H1 (cell line): ENCODE results near the gene GUCY1A2. TPM values are rescaled to one million over a fixed set of nuclear protein-coding genes. Genes with fewer than 3 reads are reported as not detected.

ENCODE experiments used
- CTCF ChIA-PET: fragments of 300-600 bp; sonication (Branson Sonifier 250); formaldehyde crosslinking; loops from one replicate; lab custom pipeline; 2021; ENCODE audit not compliant: partially characterized antibody; lab: Charles Lee
- POLR2A ChIA-PET: fragments of 300-600 bp; sonication (Branson Sonifier 250); formaldehyde crosslinking; loops from one replicate; lab custom pipeline; 2021; ENCODE audit warnings: inconsistent platforms; ENCODE audit not compliant: partially characterized antibody; lab: Charles Lee
- DNase-seq, 2 experiments: peaks; one replicate each; pipeline versions ENCODE4 v3.0.0 to v3.0.0-alpha.2; 2010 to 2022; ENCODE audit warnings: low spot score in 2 of 2, low read depth in 1 of 2, mixed read lengths in 1 of 2
- FAIRE-seq: peaks from 2 replicates; lab custom pipeline; 2011; peaks lifted over from hg19 to GRCh38; lab: Jason Lieb, UNC
- H2AFZ ChIP-seq: 2 replicates; pipeline ENCODE4 v1.8.1; 2012; ENCODE audit warnings: low read length, inconsistent platforms
- H2AK5ac ChIP-seq: 2 replicates; pipeline ENCODE4 v1.6.1; 2013; ENCODE audit warnings: low read depth, low read length
- H2BK120ac ChIP-seq: replicated peaks from 2 replicates; pipeline ENCODE3; 2013; ENCODE audit warnings: low read depth, low read length, inconsistent platforms
- H2BK12ac ChIP-seq: 2 replicates; pipeline ENCODE4 v1.6.1; 2013; ENCODE audit warnings: low read depth, low read length
- H2BK15ac ChIP-seq: 2 replicates; pipeline ENCODE4 v1.6.1; 2013; ENCODE audit warnings: low read length
- H2BK20ac ChIP-seq: 2 replicates; pipeline ENCODE4 v1.6.1; 2013; ENCODE audit warnings: low read length
- H2BK5ac ChIP-seq: 2 replicates; pipeline ENCODE4 v1.6.1; 2013; ENCODE audit warnings: low read depth, low read length
- H3K14ac ChIP-seq: 2 replicates; pipeline ENCODE4 v1.6.1; 2013; ENCODE audit warnings: inconsistent platforms; ENCODE audit not compliant: insufficient read length
- H3K18ac ChIP-seq: 2 replicates; pipeline ENCODE4 v1.6.1; 2013; ENCODE audit warnings: low read length; ENCODE audit errors: extremely low read depth
- H3K23ac ChIP-seq: 2 replicates; pipeline ENCODE4 v1.6.1; 2013; ENCODE audit warnings: inconsistent platforms; ENCODE audit not compliant: insufficient read length
- H3K23me2 ChIP-seq: 2 replicates; pipeline ENCODE4 v1.6.1; 2013; ENCODE audit warnings: low read depth, low read length
- H3K27ac ChIP-seq: 2 replicates; pipeline ENCODE4 v1.6.1; 2011; ENCODE audit warnings: low read depth, low read length, inconsistent platforms
- H3K27me3 ChIP-seq, 4 experiments: replicated peaks in 1 of 4; 1 replicate in 1 of 4; 2 replicates in 3 of 4; pipeline versions ENCODE4 v1.6.1 to v1.8.1; 2011 to 2013; ENCODE audit warnings: low read length in 3 of 4, mild to moderate bottlenecking in 3 of 4, inconsistent platforms in 2 of 4, mixed read lengths in 2 of 4, moderate library complexity in 1 of 4; ENCODE audit not compliant: control insufficient read depth in 3 of 4, insufficient read depth in 3 of 4; ENCODE audit errors: extremely low read depth in 1 of 4
- H3K36me3 ChIP-seq, 4 experiments: 2 replicates each; pipeline versions ENCODE4 v1.6.1 to v1.8.1; 2011 to 2013; ENCODE audit warnings: mild to moderate bottlenecking in 4 of 4, low read length in 3 of 4, moderate library complexity in 2 of 4, control low read depth in 1 of 4, inconsistent platforms in 1 of 4; ENCODE audit not compliant: insufficient read depth in 4 of 4, control insufficient read depth in 2 of 4
- H3K4ac ChIP-seq: replicated peaks from 2 replicates; pipeline ENCODE3; 2013; ENCODE audit warnings: low read length, low read depth, mixed read lengths, inconsistent platforms; ENCODE audit not compliant: insufficient read length
- H3K4me1 ChIP-seq, 4 experiments: replicated peaks in 1 of 4; 1 replicate in 1 of 4; 2 replicates in 3 of 4; pipeline versions ENCODE4 v1.6.1 to v1.8.1; 2011 to 2013; ENCODE audit warnings: low read length in 3 of 4, inconsistent platforms in 2 of 4, mixed read lengths in 1 of 4; ENCODE audit not compliant: insufficient read depth in 4 of 4, control insufficient read depth in 3 of 4
- H3K4me2 ChIP-seq, 2 experiments: 2 replicates each; pipeline versions ENCODE4 v1.6.1 to v1.8.1; 2011 to 2013; ENCODE audit warnings: low read depth in 2 of 2, low read length in 2 of 2, control low read depth in 1 of 2, inconsistent platforms in 1 of 2, mild to moderate bottlenecking in 1 of 2; ENCODE audit not compliant: insufficient read depth in 1 of 2
- H3K4me3 ChIP-seq, 4 experiments: fragments of 200-600, 300-600 bp in 1 of 4; sonication (generic), shearing (Covaris generic), sonication (Bioruptor Twin) in 1 of 4; 2 replicates each; pipeline versions ENCODE4 v1.5.1 to v1.8.1; 2011 to 2016; ENCODE audit warnings: low read length in 4 of 4, low read depth in 3 of 4, control low read depth in 2 of 4, inconsistent platforms in 2 of 4, mild to moderate bottlenecking in 2 of 4, mixed read lengths in 1 of 4, moderate library complexity in 1 of 4; ENCODE audit not compliant: insufficient read depth in 2 of 4; ENCODE audit errors: extremely low read depth in 1 of 4
- H3K56ac ChIP-seq: replicated peaks from 2 replicates; pipeline ENCODE3; 2013; ENCODE audit warnings: low read depth, mild to moderate bottlenecking, mixed read lengths, low read length, inconsistent platforms; ENCODE audit not compliant: insufficient read length
- H3K79me1 ChIP-seq: 2 replicates; pipeline ENCODE4 v1.6.1; 2013; ENCODE audit warnings: low read depth, low read length, control low read depth
- H3K79me2 ChIP-seq, 2 experiments: 2 replicates each; pipeline versions ENCODE4 v1.6.1 to v1.8.1; 2012 to 2013; ENCODE audit warnings: low read length in 2 of 2, mild to moderate bottlenecking in 2 of 2, inconsistent platforms in 1 of 2; ENCODE audit not compliant: insufficient read depth in 2 of 2, control insufficient read depth in 1 of 2
- H3K9ac ChIP-seq, 4 experiments: replicated peaks in 1 of 4; 1 replicate in 1 of 4; 2 replicates in 3 of 4; pipeline versions ENCODE4 v1.6.1 to v1.8.1; 2011 to 2013; ENCODE audit warnings: low read depth in 3 of 4, low read length in 3 of 4, control low read depth in 2 of 4, mild to moderate bottlenecking in 2 of 4, moderate library complexity in 2 of 4, inconsistent platforms in 1 of 4; ENCODE audit errors: extremely low read depth in 1 of 4
- H3K9me3 ChIP-seq, 2 experiments: 2 replicates each; pipeline versions ENCODE4 v1.6.1 to v1.8.1; 2012 to 2013; ENCODE audit warnings: mild to moderate bottlenecking in 2 of 2, moderate library complexity in 2 of 2, control low read depth in 1 of 2, inconsistent platforms in 1 of 2, low read depth in 1 of 2, low read length in 1 of 2, mixed read lengths in 1 of 2; ENCODE audit not compliant: insufficient read depth in 2 of 2
- H4K20me1 ChIP-seq, 2 experiments: replicated peaks in 1 of 2; 2 replicates each; pipeline versions ENCODE3 to v1.8.1; 2011 to 2013; ENCODE audit warnings: inconsistent platforms in 2 of 2, low read length in 2 of 2, mild to moderate bottlenecking in 1 of 2; ENCODE audit not compliant: insufficient read depth in 2 of 2, control insufficient read depth in 1 of 2
- H4K5ac ChIP-seq: 2 replicates; pipeline ENCODE4 v1.6.1; 2013; ENCODE audit warnings: low read length, low read depth, mixed read lengths, inconsistent platforms; ENCODE audit not compliant: insufficient read length
- H4K8ac ChIP-seq: 2 replicates; pipeline ENCODE4 v1.8.0; 2013; ENCODE audit warnings: mild to moderate bottlenecking, moderate library complexity, low read length, inconsistent platforms; ENCODE audit not compliant: insufficient read depth; ENCODE audit errors: extremely low read depth
- H4K91ac ChIP-seq: replicated peaks from 2 replicates; pipeline ENCODE3; 2013; ENCODE audit warnings: low read length, mixed read lengths, inconsistent platforms; ENCODE audit not compliant: insufficient read length
- CHD2 ChIP-seq: IDR thresholded peaks from 2 replicates; pipeline ENCODE4 v1.6.1; 2012; ENCODE audit warnings: low read length, improper control_type of control experiment
- POU5F1 ChIP-seq: IDR thresholded peaks from 2 replicates; pipeline ENCODE4 v1.6.1; 2011; ENCODE audit warnings: low read depth, mild to moderate bottlenecking, low read length, moderate library complexity
- RFX5 ChIP-seq: IDR thresholded peaks from 2 replicates; pipeline ENCODE4 v1.6.1; 2011; ENCODE audit warnings: low read depth, low read length, improper control_type of control experiment, borderline replicate concordance
- polyA plus RNA-seq, 7 experiments: library from polyadenylated mRNA; depleted of rRNA in 3 of 7; stranded (reverse) in 5 of 7; unstranded in 2 of 7; fragments of >200 nt in 5 of 7; fragments of 200-250 nt in 2 of 7; gene quantifications; 1 replicate in 5 of 7; 2 replicates in 1 of 7; 4 replicates in 1 of 7; pipeline versions ENCODE4 v1.2.1 to v1.2.3, GENCODE V29; 2011 to 2013; ENCODE audit warnings: missing spikeins in 2 of 7, mixed read lengths in 2 of 7
- total RNA-seq: library from RNA; stranded (reverse); fragmentation: NEBNext Ultra II Directional; extraction: Animal tissue kit (Norgen Biotek cat#: 25700); gene quantifications from 2 replicates; pipeline ENCODE4 v1.2.1, GENCODE V29; 2021

The GUCY1A2 gene
- total and polyA plus RNA-seq, 2 of the 8 experiments (the other 6 are each of a cell fraction or from before 2014, with no cell fraction given): 0.11 to 1.9 TPM

- Histone ChIP-seq H3K36me3 (no peaks in the 10 kb centered on the region), H3K18ac (no peak overlapping the region), H4K20me1 (peaks cover 0 to 1% of the 10 kb centered on the region in 2 experiments), H2BK120ac (no peak overlapping the region), H2BK5ac (no peak overlapping the region), H3K4me3 (no peak overlapping the region), H3K79me1 (no peaks in the 10 kb centered on the region), H3K27ac (no peak overlapping the region), H4K5ac (no peak overlapping the region), H3K14ac (no peak overlapping the region), H3K23me2 (no peaks in the 10 kb centered on the region), H2BK20ac (no peak overlapping the region), H3K9ac (no peak overlapping the region), H2BK15ac (no peak overlapping the region), H3K23ac (no peak overlapping the region), H3K9me3 (no peaks in the 10 kb centered on the region; a peak in 1 of 4 replicates), H4K91ac (no peak overlapping the region), H2BK12ac (no peak overlapping the region), H2AFZ (no peak overlapping the region), H4K8ac (no peak overlapping the region), H3K4me2 (no peak overlapping the region), H3K4ac (no peak overlapping the region), H3K56ac (no peak overlapping the region), H2AK5ac (no peak overlapping the region), H3K27me3 (no peaks in the 10 kb centered on the region), H3K4me1 (no peaks in the 10 kb centered on the region), H3K79me2 (no peaks in the 10 kb centered on the region)
- ChIA-PET CTCF (interaction anchor here (0.8 kb wide), 1 partner anchor 9 kb away, joined by 3 read pairs; no protein-coding TSS in a partner anchor), POLR2A (no interaction called here)
- no peak for FAIRE-seq
- TF ChIP-seq POU5F1 (no peak), CHD2 (no peak), RFX5 (no peak)
- no peak for DNase-seq
Measured at GRCh38 chr11:106858200-106858599, 160.1 kb downstream of the GUCY1A2 start.
